Measurements from ENCODE around the gene LZTFL1.

GRCh38 chr3:45814322-45814721 lies 27.6 kb downstream of the LZTFL1 start:
- no peak for TF ChIP-seq POLR2A (IDR thresholded peaks at IDR 0.05; ENCODE audit: low read length)
- no peak for TF ChIP-seq GATA1 (IDR thresholded peaks at IDR 0.05; ENCODE audit: low read depth, low read length)
